ENCODE measurements around the gene BPIFB3.

Gene BPIFB3

DNA sequence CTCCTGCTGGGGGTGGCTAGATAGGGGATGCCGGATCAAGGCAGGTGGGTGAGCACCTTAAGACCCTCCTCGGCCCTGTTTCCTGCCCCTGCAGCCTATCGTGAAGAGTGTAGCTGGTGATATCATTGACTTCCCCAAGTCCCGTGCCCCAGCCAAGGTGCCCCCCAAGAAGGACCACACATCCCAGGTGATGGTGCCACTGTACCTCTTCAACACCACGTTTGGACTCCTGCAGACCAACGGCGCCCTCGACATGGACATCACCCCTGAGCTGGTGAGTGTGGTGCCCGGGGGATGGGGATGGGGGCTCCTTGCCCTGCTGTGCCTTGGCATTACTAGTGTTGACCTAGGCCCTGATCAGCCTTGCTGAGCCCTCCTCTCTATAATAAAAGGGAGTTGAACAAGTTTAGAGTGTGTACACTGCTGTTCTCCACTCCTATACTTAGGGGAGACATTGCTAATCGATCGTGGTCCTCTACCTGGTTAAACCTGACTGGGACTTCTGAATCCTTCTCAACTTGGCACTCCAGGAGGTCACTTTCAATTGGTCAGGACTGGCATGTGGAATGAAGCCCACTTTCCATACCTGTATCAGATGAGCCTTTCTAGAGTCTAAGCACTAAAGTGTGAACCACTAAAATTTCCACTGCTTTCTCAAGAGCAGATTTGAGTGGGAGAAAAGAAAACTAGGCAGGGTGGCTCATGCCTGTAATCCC is 11.0 kb downstream of the BPIFB3 start:
- DNase-seq (ENCODE audit: low read depth) = no peak

DNA sequence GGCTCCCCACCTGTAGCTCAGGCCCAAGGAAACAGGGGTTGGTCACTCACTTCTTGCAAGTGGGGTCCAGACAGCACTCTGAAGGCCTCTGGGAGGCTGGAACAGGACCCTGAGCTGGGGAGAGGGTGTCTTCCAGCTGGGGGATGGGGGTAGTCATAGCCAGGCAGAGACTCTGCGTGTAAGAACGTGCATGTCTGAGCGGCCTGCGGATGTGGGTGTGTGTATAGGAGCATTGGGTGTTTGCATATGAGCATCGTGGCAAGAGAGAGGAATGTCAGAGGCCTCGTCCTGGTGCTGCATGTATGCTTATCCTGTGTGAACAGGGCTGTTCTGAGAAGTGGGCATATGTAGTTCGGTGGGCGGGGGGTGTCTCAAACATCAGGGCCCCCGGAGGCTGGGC is 12.1 kb downstream of the BPIFB3 start:
- no peak for DNase-seq (ENCODE audit: low read depth)

DNA sequence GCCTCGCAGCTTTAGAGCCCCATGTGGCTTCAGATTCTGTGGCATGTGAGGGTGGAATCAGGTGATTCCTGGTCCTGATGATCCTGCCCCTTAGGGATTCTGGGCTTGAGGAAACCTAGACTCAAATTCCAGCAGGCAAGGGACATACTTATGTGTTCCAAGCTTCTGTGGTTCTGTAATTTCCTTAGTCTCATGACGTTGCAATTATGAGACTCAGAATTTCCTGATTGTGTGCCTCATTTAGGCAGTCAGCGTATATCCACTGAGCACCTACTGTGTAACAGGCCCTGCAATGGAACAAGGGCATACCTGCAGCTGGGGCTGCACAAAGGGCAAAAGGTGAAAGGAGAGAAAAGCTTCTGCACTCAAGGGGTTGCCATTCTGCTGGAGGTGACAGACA is 14.1 kb downstream of the BPIFB3 start:
- no peak for DNase-seq (ENCODE audit: low read depth)

DNA sequence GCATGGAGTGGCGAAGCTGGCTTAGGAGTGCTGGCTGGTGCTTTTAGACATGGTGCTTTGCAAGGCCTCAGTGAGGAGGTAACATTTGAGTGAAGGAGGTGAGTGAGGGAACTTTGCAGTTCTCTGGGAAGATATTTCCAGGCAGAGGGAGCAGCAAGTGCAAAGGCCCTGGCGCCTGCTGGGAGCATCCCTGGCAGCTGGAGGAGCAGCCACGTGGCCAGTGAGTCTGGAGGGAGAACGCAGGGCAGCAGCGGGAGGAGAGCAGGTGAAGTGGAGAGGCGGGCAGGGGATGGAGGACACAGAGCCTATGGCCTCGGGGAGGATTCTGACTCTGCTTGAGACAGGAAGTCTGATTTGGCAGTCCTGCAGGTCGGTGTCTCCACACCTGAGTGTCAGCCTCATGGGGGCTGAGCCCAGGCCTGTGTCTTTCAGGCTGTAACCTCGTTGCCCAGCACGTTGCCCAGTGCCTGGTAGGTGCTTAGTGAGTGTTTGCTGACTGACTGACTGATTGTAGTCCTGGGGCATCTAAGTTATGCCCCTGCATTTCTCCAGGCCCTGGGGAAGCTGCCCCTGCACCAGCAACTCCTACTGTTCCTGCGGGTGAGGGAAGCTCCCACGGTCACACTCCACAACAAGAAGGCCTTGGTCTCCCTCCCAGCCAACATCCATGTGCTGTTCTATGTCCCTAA is 14.7 kb downstream of the BPIFB3 start:
- DNase-seq (ENCODE audit: low read depth) = no peak

DNA sequence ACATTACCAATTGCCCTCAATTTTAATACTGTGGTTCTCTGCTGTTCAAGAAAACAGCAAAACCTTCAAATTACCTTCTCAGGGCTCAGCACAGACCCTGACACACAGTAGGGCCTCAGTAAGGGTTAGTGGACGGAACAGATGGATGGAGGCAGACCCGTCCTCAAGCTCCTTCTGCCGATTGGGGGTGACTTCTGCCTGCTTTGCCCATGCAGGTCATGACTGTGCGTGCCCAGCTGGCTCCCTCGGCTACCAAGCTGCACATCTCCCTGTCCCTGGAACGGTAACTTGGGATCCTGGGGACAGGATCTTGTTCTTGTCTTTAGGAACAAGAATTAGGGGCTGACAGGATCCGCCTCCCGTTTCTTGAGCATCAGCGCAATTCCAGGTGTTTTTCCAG is 16.0 kb downstream of the BPIFB3 start:
- DNase-seq (ENCODE audit: low read depth) = no peak

DNA sequence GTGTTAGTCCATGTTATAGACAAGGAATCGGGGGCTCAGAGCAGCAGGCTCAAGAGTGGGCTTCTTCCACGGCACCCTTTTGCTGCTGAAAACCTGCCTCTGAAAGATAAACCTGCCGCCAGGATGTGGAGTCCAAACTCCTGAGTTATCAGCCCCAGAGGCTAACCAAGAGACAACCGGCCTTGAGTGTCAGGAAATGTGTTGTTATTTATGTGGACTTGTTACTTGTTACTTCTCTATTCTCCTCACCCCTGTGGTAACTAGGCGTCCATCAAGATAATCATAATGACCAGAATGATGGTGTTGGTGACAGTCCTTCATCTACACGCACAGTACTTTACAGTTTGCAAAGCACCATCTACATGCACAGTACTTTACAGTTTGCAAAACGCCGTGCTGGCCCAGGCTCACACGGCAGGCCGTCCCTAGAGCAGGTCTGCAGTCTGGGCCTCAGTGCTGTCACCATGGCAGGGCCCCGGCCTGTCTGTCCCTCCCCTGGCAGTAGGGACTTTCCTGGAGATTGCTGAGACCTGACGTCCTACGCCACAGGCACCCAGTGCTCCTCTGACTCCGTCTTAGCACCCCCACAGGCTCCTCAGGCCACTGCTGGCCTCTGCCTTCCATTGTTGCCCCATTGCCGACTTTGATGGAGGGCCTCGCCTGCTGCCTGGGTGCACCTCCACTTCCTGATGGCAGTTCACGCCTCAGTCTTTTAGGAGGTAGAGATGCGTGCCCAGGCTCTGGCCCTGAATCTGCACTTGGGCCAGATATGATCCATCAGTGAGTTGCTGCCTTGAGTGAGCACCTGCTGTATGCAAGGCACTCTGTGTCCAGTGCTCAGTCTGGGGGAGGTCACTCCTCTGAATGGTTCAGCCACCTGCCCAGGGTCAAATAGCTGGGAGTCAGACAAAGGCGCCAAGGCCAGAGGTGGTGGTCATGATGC is 16.7 kb downstream of the BPIFB3 start:
- DNase-seq (ENCODE audit: low read depth) = no peak

DNA sequence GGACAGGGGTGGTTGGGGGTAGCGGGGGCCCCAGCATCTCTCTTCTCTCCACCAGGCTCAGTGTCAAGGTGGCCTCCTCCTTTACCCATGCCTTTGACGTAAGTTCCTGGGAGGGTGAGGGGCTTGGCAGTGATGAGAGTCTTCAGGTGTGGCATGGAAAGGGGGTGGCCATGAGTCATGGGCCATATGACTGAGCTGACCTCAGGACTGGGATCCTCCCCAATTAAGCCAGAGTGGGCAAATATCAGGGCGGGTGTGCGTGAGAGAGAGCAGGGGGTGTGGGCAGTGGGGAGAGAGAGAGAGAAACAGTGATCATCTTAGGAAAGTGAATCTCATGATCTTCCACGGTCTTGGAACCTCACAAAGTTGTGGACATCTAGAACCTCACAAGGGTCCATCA is 17.5 kb downstream of the BPIFB3 start:
- DNase-seq (ENCODE audit: low read depth) = no peak

DNA sequence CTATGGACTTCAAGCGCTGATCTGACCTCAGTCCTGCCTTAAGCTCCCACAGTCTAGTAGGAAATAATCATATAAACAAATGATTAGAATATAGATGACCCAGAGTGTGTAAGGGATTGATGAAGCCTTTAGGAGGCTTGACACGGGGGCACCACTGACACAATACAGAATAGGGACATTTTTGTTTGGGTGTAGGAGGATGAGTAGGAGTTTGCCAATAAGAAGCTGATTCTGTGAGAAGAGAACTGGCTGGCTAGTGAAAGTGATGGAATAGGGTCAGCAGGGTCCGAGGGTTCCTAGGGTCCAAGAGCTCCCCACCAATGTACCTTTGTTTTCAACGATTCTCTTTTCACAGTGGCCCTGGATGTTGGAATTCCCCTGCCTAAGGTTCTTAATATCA is 18.7 kb downstream of the BPIFB3 start:
- DNase-seq (ENCODE audit: low read depth) = no peak

DNA sequence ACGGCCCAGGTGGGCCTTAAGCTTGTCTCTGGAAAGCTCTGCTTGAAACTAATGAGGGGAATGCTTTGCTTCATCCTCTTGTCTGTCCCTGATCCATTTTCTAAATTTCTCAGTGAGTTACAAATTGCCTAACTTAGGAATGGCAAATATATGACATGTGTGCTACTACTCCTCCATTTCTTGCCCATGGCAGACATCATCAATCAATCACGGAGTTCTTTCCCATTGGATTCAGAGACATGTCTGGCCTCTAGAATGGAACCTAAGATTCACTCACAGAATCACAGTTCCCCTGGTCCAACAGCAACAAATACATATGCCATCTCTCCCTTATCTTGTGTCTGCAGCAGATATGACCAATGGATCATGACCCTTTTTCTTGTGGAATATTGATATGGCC is 19.1 kb downstream of the BPIFB3 start:
- DNase-seq (ENCODE audit: low read depth) = no peak

DNA sequence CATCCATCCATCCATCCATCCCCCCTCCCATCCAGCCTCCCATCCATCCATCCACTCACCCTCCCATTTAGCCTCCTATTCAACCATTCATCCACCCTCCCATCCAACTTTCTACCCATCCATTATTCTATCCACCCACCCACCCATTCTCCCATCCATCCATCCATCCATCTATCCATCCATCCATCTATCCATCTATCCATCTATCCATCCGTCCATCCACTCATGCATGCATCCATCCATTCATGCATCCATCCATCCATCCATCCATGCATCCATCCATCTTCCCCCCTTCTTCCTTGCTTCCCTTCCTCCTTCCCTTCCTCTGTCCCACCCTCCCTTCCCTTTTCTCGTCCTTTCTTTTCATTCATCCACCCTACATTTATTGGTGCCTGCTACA is 21.0 kb downstream of the BPIFB3 start:
- DNase-seq (ENCODE audit: low read depth) = no peak

DNA sequence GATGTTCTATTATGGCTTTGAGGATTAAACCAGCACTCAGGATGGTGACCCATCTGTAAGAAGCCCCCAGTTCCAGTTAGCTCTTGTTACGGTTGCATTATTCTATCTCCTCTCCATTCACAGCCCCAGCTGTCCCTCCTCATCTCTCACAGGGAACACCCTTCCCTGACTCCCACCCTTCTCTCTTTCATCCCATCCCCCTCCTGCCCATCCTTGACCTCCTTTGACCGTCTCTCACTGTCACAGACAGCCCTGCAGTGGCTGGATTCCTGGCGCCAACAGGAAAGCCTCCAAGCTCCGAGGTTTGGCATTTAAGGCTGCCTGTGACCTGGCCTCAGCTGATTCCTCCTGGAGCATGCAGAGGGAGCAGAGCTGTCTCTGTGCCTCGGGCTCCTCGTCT is 21.6 kb downstream of the BPIFB3 start:
- DNase-seq (ENCODE audit: low read depth) = no peak

DNA sequence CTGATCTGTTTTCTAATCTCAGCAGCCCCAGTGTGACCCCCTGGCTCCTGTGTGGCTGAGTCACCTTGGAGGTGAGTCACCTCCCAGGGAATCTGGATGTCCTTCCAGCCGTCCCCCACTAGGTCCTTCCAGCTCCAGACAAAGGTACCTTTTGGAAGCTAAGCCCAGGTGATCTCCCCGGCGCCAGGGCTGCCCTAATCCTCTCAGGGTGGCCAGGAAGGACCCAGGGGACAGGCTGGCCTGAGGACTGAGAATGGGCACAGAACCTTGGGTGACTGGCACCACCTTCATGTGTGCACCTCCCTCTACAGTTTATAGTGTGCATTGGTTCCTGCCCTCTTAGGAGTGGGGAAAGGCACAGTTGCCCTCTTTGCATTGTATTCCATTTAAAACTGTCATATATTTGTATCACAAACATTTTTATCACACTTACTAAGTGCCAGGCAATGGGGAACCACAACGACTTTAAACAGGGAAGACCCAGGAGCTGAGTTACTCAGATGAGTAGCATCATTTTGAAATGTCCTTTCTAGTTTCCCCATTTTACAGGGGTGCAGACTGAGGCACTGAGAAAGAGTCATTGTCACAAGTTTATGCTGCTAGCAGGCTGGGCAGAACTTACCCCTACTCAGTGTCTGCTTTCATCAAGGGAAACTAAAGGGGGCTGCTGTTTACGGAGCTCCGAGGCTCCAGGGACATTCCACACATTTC is 23.1 kb downstream of the BPIFB3 start:
- no peak for DNase-seq (ENCODE audit: low read depth)

DNA sequence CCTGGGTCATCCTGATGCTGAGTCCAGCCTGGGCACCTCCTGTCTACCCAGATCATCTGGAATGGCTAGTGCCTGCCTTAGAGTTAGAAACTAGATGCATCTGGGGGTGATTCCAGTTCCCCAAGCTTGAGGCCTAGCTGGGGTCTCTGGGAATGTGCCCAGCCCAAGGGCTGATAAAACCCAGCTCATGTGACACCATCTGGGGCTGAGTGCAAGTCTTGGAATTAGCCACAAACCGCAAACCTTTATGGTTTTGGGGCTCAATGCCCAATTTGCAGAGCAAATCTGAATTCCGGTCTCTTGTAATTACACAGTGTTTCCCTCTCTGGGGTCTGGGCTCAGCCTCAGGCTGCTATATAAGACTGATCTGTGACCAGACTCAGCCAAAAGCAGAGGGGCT is 25.6 kb downstream of the BPIFB3 start, which contains the start of gene BPIFB4:
TSS of gene BPIFB4 (plus strand) at position 385 of the 400 bp plus-strand sequence. CDS start 1,884 bp downstream, outside the sequence.
- DNase-seq (ENCODE audit: low read depth) = no peak

DNA sequence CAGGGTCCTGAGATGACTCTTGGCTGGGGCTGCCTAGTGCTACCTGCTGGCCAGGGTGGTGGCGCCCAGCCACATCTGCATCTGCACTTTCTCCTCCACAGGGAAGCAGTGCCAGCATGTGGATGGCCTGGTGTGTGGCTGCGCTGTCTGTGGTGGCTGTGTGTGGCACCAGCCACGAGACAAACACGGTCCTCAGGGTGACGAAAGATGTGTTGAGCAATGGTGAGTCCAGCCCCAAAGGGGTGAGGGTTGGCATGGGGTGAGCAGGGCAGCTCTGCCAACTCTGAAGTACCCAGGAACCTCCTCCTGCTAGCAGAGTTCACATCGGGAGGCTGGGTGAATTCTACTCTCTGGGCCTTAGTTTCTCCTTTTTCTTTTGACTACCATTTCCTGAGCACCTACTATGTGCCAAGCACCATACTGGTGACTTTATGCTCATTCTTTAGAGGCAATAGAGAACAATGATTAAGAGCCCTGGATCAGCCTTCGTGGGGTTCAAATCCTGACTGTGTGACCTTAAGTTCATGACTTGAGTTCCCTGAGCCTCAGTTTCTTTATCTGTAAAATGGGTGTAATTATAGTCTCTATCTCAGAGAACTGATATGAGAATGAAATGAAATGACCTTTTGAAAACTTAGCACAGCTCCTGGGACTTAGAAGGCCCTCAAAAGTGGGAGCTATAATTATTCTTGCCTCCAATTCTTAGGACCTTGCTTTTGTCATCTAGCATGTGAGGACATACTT is 27.9 kb downstream of the BPIFB3 start:
- no peak for DNase-seq (ENCODE audit: low read depth)

DNA sequence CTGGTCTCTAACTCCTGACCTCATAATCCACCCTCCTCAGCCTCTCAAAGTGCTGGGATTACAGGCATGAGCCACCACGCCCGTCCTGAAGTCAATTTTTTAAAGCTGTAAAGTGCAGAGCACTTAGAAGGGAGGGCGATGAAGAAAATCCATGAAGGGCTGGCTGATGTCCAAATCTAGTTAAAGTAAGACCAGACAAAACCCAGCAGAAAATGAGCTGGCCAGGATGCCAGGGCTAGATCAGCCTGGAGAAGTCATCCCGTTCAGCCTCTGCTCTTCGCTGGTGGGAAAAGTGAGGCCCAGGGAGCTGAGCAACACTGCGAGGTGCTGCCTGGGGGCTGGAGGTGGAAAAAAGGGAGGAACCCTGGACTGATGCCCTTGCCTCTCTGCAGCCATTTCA is 28.8 kb downstream of the BPIFB3 start:
- DNase-seq (ENCODE audit: low read depth) = no peak

DNA sequence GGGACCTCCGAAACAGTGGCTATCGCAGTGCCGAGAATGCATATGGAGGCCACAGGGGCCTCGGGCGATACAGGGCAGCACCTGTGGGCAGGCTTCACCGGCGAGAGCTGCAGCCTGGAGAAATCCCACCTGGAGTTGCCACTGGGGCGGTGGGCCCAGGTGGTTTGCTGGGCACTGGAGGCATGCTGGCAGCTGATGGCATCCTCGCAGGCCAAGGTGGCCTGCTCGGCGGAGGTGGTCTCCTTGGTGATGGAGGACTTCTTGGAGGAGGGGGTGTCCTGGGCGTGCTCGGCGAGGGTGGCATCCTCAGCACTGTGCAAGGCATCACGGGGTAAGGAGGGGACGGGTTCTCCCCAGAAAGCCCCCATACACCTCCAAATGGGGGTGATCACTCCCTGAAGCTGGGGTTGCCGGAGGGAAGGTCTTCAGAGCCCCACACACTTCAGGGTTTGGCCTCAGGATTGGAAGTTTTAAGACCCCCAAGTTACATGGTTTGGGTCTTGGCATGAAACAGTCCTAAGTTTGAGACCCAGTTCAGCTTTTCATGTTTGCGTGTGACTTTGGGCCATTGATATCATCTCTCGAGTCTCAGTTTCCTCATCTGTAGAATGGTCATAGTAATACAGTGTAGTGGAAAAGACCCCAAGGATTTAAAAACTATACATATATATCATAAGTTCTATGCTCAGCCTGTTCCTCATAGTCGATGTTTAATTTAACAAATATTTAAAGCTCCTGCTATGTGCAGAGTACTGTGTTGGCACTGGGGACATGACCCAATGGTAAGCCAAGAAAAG is 30.0 kb downstream of the BPIFB3 start:
- DNase-seq (ENCODE audit: low read depth) = no peak

DNA sequence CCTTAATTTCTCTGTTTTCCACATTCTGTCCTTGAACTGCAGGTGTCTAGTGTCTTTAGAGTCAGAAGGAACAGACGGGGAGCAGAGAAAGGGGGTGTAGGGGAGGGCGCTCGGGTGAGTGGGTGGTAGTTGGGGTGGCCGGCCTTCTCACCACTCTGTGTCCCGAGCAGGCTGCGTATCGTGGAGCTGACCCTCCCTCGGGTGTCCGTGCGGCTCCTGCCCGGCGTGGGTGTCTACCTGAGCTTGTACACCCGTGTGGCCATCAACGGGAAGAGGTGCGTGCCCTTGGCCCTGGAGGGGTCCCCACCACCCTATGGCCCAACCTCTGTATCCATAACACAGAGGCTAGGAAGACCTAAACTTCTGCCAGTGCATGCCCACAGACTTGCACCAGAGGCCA is 31.0 kb downstream of the BPIFB3 start:
- no peak for DNase-seq (ENCODE audit: low read depth)

DNA sequence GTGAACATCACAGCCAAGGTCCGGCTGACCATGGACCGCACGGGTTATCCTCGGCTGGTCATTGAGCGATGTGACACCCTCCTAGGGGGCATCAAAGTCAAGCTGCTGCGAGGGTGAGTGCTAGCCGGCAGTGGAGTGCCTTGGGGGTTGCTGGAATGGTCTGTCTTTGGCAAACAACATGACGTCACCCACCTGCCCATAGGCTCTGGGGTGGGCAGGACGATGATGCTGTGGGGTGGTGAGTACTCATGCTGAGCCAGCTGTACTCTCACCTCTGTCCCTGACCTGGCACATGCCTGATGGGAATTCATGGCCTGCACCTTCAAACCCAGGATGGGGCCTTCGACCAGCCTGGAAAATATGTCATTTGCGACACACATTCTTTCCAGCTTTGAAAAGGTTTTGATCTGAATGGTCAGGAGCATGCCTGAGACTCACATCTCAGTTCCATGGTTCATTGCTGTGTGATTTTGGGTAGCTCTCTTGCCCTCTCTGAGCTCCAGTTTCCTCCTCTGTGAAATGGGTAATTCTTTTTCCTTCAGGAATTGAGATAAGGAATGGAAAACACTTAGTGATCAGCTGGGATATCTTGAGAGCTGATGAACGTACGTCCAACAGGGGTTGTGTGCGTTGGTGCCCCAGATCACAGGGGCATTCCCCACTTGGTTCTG is 32.5 kb downstream of the BPIFB3 start:
- DNase-seq (ENCODE audit: low read depth) = no peak

DNA sequence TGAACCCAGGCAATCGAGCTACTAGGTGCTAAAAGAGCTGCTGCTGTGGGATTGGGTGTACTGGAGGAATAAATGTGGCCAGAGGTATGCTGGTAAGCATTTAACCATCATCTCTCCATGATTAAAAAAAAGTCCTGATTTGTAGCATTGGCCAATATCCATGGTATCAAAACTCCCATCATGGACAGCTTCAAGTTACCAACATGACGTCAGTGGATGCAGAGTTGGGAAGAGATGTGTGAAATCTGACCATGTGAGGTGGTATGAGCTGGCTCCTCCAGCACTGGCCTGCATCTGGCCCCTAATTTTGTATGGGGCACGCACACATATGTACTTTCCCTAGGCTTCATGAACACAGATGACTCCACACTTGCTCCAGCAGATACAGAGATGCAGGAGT is 37.4 kb downstream of the BPIFB3 start:
- no peak for DNase-seq (ENCODE audit: low read depth)

DNA sequence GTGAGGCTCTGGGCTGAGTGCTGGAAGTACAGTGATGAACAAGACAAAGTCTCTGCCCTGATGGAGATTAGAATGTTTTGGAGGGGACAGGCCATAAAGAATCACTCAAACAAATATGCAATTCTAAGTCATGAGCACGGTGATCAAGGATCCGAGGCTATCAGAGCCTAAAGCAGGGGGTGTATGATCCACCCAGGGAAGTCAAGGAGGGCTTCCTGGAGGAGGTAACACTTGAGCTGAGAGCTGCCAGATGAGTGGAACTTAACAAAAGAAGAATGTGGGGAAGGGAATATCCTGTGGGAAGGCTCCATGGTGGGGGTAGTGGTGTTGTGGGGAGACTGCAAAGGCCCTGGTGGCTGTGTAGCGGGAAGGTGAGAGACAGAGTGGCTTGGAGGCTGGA is 38.0 kb downstream of the BPIFB3 start:
- DNase-seq (ENCODE audit: low read depth) = no peak

All from non-pigmented ciliary epithelial cell (primary cell).